BJ (cell line): ENCODE measurements around the gene CASR. TPM values are rescaled to one million over a fixed set of nuclear protein-coding genes. Genes with fewer than 3 reads are reported as not detected.

ENCODE experiments used
- CTCF ChIA-PET: fragments of 350-600 bp; formaldehyde crosslinking; extraction: SDS; loops from one replicate; lab custom pipeline; 2021; ENCODE audit warnings: antibody characterized with exemption, inconsistent platforms; lab: Yijun Ruan, JAX
- POLR2A ChIA-PET: fragments of 300-600 bp; sonication (Branson Sonifier 250); formaldehyde crosslinking; extraction: SDS; loops from one replicate; lab custom pipeline; 2021; ENCODE audit warnings: antibody characterized with exemption; lab: Charles Lee
- DNase-seq: peaks from one replicate; pipeline ENCODE4 v3.0.0-alpha.2; 2011; ENCODE audit warnings: low read depth
- H3K27me3 ChIP-seq: 2 replicates; pipeline ENCODE4 v1.6.0; 2011; ENCODE audit warnings: low read length; ENCODE audit not compliant: control insufficient read depth, insufficient read depth
- H3K36me3 ChIP-seq: 2 replicates; pipeline ENCODE4 v1.5.1; 2011; ENCODE audit warnings: low read length; ENCODE audit not compliant: control insufficient read depth, insufficient read depth
- H3K4me3 ChIP-seq: 2 replicates; pipeline ENCODE4 v1.5.1; 2011; ENCODE audit warnings: low read depth, mild to moderate bottlenecking, control low read depth, low read length
- CTCF ChIP-seq: IDR thresholded peaks from 2 replicates; pipeline ENCODE4 v1.5.1; 2011; ENCODE audit warnings: low read depth, mild to moderate bottlenecking, control low read depth, inconsistent platforms, low read length, moderate library complexity; ENCODE audit not compliant: insufficient read depth
- polyA plus RNA-seq: library from polyadenylated mRNA; depleted of rRNA; stranded (reverse); fragments of >200 nt; gene quantifications from 2 replicates; pipeline ENCODE4 v1.2.3, GENCODE V29; 2011

Gene CASR
- polyA plus RNA-seq, 1 experiment: not detected

DNA sequence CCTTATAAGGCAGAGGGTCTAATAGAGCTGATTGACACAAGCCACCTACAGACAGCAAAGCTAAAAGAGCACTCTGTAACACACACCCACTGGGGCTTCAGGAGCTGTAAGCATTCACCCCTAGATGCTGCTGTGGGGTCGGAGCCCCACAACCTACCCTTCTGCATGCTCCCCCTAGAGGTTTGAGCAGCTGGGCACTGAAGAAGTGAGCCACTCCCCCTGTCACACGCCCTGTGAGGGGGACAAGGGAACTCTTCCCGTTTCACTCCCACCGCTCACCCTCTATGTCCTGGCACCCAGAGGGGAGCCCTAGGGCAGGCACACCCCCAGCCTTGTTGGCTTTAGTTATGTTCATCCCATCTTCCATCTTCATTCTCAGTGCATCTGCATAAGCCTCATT is 132.2 kb downstream of the CASR start:
- CTCF ChIA-PET: no interaction called here
- H3K4me3 ChIP-seq: no peak overlapping the region
- POLR2A ChIA-PET: no interaction called here
- H3K36me3 ChIP-seq: no peaks in the 10 kb centered on the region
- H3K27me3 ChIP-seq: peaks cover 2% of the 10 kb centered on the region
- TF ChIP-seq CTCF: no peak
- DNase-seq: no peak

DNA sequence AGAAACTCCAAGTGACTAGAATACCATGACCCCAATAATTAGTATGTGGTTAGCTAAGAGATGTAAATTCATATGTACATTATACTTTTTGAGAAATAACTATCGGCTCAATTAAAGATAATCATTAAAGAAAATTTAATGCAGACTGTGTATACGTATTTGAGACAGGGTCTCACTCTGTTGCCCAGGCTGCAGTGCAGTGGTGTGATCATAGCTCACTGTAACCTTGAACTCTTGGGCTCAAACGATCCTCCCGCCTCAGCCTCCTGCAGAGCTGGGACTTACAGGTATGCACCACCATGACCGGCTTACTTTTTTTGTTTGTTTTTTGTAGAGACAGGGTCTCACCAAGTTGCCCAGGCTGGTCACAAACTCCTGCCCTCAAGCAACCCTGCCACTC is 132.9 kb downstream of the CASR start:
- Histone ChIP-seq H3K36me3 (no peaks in the 10 kb centered on the region), H3K27me3 (no peaks in the 10 kb centered on the region; the same call in 1 of the 2 replicates), H3K4me3 (no peak overlapping the region)
- no peak for TF ChIP-seq CTCF
- no peak for DNase-seq
- POLR2A ChIA-PET: no interaction called here
- CTCF ChIA-PET: no interaction called here

DNA sequence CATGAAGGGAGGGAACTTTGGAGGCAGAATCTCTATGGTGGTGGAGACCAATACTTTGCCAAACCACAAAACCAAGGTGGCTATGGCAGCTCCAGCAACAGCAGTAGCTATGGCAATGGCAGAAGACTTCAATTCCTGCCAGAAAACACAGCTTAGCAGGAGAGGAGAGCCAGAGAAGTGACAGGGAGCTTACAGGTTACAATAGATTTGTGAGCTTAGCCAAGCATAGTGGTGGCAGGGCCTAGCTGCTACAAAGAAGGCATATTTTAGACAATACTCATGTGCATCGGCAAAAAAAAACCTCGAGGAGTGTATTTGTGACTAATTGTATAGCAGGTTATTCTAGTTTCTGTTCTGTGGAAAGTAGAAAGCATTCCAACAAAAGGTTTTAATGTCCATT is 135.2 kb downstream of the CASR start:
- no peak for DNase-seq
- Histone ChIP-seq H3K36me3 (no peaks in the 10 kb centered on the region), H3K4me3 (no peak overlapping the region), H3K27me3 (no peaks in the 10 kb centered on the region; the same call in 1 of the 2 replicates)
- TF ChIP-seq CTCF: no peak
- POLR2A ChIA-PET: no interaction called here
- CTCF ChIA-PET: no interaction called here

DNA sequence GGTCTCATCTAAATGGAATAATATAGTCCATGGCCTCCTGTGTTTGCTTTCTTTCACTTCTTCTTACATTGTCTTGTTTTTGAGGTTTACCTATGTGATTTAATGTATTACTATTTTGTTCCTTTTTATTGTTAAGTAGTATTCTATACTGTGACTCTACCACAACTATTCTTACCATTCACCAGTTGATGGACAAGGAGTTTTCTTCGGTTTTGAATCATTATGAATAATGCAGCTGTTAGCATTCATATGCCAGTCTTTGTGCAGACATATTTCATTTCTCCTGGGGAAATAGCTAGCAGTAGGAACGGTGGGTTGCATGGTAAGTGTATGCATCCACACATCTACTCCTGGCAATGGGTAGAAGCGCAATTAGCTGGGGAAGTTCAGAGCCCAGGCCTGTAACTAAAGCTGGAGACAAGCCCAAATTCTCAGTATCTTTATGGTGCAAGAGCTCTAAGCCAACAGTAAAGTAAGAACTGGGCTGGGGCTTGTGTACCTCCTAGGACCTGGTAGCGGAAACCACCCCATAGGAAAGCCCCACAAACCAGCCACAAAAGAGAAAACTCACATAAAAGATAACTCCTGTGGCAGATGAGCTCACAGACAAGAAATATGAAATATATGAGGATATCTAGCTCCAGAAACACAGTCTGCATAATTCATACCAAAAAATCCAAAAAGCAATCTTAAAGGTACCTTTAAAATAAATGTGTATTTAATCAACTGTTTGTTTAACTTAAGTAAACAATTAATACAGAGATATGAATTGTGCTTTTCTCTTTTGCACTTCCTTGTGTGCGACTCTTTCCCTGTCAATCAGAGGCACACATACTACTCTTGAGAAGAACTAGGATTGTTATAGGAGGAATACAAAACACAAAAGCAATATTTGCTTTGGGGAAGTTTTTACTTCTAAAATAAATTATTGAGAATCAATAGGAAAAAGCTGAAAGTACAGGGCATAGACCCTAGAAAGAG is 138.9 kb downstream of the CASR start:
- POLR2A ChIA-PET: no interaction called here
- no peak for TF ChIP-seq CTCF
- H3K36me3 ChIP-seq: no peaks in the 10 kb centered on the region
- CTCF ChIA-PET: interaction anchor here (0.7 to 1.3 kb wide), 3 partner anchors 9 to 61 kb away, joined by 3 to 4 read pairs (median 4); no protein-coding TSS in a partner anchor
- no peak for DNase-seq
- no peak overlapping the region for H3K4me3 ChIP-seq
- no peaks in the 10 kb centered on the region; the same call in 1 of the 2 replicates for H3K27me3 ChIP-seq

- Histone ChIP-seq H3K36me3 (no peaks in the 10 kb centered on the region), H3K27me3 (no peaks in the 10 kb centered on the region), H3K4me3 (no peak within 1 kb of the TSS)
- no peak for TF ChIP-seq CTCF
- CTCF ChIA-PET: no interaction called here
- POLR2A ChIA-PET: no interaction called here
- no peak for DNase-seq
Observed at GRCh38 chr3:122324871-122325323, 141.4 kb downstream of the CASR start, which contains the start of gene CSTA. TSS of gene CSTA (plus strand) at chr3:122325248. CDS start at chr3:122325293, 45 bp downstream.
